ENCODE results near the gene RRBP1.

RRBP1 gene

GRCh38 chr20:17628101-17628841 lies 53.8 kb downstream of the RRBP1 start:
- DNase-seq: peak in 4 of 10 donors; percentile 14 to 72 (median 58)
- intact Hi-C loops (cut with DNase I): no loop called here

DNA sequence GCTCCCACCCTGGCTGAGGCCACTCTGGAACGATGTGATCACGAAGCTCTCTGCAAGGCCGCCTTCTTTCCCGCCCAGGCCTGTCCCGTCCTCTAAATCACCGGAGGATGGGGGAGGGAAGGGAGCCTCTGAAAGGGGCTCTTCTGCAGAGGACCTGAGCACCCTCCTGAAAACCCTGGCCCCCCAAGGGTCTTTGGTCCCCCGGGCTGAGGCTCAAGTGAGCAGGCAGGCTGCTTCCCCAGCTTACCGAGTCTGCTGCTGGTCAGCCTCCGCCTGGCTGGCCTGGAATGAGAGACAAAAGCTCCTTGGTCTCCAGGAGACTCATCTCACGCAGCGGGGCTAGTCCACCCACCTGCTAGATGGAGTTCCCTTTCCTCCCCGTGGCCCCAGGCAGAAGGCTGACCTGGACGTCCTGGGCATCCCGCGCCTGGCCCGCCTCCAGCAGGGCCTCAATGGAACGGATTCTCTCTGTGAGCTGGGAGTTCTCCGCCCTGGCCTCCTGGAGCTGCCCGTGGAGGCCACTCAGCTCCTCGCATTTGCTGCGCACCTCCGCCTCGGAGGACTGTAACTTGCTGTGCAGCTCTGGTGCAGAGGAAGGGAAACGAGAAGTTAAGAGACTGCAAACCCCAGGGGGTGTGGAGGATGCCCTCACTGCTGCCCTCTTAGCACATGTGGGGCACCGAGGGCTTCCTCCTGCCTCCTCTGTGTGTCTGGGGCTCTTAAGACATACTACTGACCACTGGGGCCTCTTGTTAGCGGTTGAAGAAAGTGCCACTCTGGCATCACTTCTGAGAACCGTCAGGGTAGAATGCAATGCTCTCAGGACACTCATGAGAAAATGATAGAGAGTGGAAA lies 54.7 kb downstream of the RRBP1 start:
- intact Hi-C loops (cut with DNase I): no loop called here
- peak in 4 of 10 donors; percentile 19 to 75 (median 62) for DNase-seq

DNA sequence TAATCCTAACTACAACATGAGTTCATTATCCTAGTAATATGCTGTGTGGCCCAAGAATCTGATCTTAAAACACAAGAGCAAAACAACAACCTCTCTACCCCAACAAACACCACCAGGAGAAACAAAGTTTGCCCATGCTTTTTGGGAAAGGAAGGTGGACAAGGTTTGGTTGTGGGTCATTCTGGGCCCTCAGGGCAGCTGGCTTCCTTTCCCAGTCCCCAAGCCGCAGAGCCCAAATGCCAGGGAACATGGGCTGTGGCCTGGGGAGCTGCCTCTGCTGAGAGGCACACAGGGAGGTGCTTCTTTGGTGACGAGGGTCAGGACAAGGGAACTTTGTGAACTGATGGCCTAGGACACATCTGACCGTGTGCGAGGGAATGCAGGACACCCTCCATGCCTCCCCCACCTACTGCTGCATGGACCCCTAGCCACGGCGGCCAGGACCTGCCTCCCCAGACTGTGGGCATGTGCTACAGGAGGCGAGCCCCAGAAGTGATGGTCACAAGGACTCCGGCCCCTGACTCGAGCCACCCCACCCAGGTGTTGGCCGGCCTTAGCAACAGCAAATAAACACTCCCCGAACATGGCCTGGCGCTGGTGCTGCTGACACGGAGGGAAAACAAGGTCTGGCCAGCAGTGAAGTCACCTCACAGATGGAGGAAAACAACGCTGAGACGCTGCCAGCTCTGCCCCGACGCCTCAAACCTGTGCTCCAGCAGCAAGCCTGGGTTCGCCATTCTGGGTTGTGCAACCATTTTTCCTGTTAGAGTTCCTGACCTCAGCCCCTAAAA lies 55.6 kb downstream of the RRBP1 start:
- intact Hi-C loops (cut with DNase I): no loop called here
- DNase-seq: peak in 4 of 10 donors; percentile 21 to 61 (median 53)

DNA sequence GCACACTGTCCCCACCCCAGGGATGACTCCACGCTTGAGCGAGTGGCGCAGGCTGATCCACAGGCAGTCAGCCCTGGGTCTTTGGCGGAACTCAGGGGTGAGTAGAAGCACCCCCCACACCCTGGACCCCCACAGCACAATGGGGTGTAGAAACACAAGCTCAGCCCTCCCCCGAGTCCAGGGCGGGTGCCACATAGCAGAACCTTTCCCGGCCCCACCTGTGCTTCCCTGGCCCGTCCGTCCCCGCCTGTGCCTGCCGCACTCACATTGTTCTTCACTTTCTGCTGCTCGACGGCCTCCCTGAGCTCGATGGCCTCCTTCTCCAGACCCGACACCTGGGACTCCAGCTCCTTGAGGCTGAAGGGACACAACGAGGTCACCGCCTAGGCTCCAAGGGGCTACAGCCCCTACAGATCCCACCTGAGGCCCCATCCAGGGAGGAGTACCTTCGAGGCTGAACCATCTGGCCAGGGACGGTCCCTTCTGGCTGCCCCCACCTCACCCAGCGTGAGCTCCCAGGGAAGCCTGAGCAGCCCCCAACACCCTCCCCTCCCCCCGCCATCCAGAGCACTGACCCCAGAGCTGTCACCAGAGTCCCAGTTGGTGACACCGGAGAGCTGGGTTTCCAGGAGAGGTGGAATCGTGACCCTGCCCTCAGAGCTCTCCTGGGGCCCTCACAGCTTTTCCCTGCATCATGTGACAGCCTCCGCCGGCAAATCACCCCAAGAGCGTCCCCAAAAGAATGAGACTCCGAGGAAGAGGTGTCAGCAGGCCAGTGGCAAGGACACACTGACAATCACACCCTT lies 56.6 kb downstream of the RRBP1 start:
- DNase-seq: peak in 5 of 10 donors; percentile 6 to 64 (median 60)
- intact Hi-C loops (cut with DNase I): no loop called here

DNA sequence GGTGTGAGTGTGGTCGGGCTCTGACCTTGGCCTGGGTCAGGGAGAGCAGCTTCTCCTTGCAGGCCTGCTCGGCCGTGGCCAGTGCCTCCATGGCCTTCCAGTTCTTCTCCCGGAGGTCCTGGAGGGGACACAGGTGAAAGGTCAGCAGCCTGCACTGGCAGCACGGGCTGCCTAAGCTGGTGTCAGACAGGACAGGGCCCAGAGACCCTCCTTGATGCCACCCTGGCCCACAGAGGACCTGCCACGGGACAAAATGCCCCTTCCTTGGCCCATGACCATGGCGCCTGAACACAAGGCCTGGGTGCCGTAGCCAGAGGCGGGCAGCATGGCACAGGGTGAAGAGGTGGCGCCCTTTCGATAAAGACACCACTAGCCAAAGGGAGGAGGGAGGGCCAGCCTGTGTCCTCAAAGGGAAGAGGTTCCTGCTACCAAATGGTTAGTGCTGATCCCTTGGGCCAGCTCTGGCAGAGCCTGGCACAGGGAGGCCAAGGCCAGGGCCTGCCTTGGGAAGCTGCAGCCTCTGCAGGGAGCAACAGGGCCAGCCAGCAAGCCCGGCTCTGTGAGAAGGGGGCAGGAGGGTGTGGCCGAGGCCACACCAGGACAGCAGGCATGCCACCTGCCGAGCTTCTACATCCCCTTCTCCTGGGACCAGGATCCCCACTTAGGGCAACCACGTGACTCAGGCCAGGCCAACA lies 57.3 kb downstream of the RRBP1 start:
- peak in 4 of 10 donors; percentile 18 to 73 (median 50) for DNase-seq
- intact Hi-C loops (cut with DNase I): no loop called here

GRCh38 chr20:17624070-17624469 lies 58.0 kb downstream of the RRBP1 start:
- DNase-seq: peak in 2 of 10 donors; percentile 41 to 58
- intact Hi-C loops (cut with DNase I): no loop called here

- DNase-seq: peak in 4 of 10 donors; percentile 2 to 75 (median 46)
These were observed 59.1 kb downstream of the RRBP1 start for GRCh38 chr20:17622851-17623508.

GRCh38 chr20:17622086-17622850 lies 59.8 kb downstream of the RRBP1 start:
- peak in 2 of 10 donors; percentile 5 to 63 for DNase-seq
- intact Hi-C loops (cut with DNase I): no loop called here

More at GRCh38 chr20:17622851-17623508, 59.1 kb downstream of the RRBP1 start:
- intact Hi-C loops (cut with DNase I): no loop called here

DNA sequence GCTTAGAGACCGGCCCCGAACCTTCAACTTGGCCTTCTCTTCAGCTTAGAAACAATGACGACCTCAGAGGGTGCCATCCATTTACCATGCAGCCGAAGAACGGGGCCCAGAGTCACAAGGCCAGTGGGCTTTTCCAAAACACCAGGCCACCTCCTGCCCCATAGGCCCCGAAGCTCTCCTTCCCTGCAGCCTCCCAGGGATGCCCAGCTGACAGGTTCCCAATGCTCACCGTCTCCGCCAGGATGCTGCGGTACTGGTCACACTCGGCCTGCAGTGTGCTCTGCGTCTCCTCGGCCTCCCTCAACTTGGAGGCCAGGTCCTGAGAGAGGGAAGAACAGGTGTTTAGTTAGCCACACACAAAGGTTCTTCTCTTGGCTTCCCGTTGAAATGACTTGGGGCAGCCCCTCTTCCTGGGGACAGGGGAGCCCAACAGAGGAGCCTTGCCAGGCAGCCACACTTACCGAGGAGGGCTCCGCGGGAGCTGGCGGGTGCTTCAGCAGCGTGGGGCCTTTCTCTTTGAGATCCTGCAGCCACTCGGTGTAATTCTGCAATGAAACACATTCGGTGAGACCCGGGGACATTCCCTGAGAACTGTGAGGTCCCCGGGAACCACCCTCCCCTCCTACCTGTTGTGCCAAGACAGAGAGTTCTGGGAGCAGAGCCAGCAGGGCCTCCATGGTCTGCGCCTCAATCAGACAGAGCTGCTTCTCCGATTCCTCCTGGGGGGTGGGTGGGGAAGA lies 60.6 kb downstream of the RRBP1 start:
- peak in 4 of 10 donors; percentile 1 to 73 (median 8) for DNase-seq
- intact Hi-C loops (cut with DNase I): no loop called here

GRCh38 chr20:17620371-17621228 lies 61.4 kb downstream of the RRBP1 start:
- intact Hi-C loops (cut with DNase I): no loop called here
- DNase-seq: peak in 5 of 10 donors; percentile 5 to 80 (median 57)

DNA sequence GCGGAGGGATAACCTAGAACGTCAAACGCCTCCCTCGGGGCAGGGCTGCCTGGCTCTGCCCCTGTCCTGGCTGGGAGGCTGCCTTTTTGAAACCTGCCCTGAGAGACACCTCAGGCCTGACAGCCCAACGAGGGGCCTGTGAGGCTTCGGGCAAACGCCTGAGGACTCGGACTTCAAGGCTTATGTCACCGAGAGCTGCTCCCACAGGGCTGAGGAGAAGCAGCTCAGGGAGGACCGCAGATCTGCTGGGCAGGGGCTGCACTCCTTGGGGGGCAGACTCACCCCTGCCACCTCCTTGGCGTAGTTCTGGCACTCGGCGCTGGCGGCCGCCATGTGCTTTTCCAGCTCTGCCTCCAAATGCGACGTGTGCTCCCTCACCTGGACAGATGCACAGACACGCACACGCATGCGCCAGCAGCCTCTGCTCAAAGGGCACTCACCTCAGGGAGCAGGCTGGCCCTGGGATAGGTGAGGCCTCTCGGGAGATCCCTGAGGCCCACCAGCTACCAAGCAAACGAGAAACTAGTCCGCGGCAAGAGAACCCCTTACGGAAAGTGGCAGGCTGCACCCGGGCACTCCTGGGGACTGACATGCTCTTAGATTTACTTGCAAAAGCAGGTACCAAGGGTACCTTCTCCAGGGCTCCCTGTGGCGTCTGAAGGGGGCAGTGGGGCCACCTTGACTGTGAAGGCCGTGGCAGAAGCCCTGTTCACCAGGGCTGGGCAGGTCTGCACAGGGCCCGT lies 62.5 kb downstream of the RRBP1 start:
- DNase-seq: peak in 4 of 10 donors; percentile 5 to 77 (median 30)

GRCh38 chr20:17618673-17619013 lies 63.4 kb downstream of the RRBP1 start:
- peak in 1 of 10 donors; percentile 66 for DNase-seq
- intact Hi-C loops (cut with DNase I): no loop called here

More for the DNA sequence above, 62.5 kb downstream of the RRBP1 start:
- intact Hi-C loops (cut with DNase I): no loop called here

GRCh38 chr20:17617868-17618672 lies 64.0 kb downstream of the RRBP1 start:
- intact Hi-C loops (cut with DNase I): loop anchor here (1.0 kb wide), 2 partner anchors 81 to 114 kb away; no protein-coding TSS in a partner anchor
- DNase-seq: peak in 5 of 10 donors; percentile 5 to 80 (median 63)

GRCh38 chr20:17617212-17617867 lies 64.7 kb downstream of the RRBP1 start:
- intact Hi-C loops (cut with DNase I): loop anchor here (1.0 kb wide), 2 partner anchors 80 to 113 kb away; no protein-coding TSS in a partner anchor
- DNase-seq: peak in 8 of 10 donors; percentile 66 to 95 (median 72)
